Lower lobe of right lung (tissue), 2 donors: ENCODE data around the gene FADS1. TPM values are rescaled to one million over a fixed set of nuclear protein-coding genes. Genes with fewer than 3 reads are reported as not detected.

Source experiments
- ATAC-seq, 2 donors: fragments of 200-7000 bp; cut with Tn5 transposase; one replicate each; pipeline ENCODE4 v1.9.1; 2020 to 2022; ENCODE audit warnings: mild to moderate bottlenecking in 2 of 2, moderate library complexity in 2 of 2
- DNase-seq: peaks from one replicate; pipeline ENCODE4 v3.0.0-alpha.2; 2020
- H3K27ac ChIP-seq: fragments of 200-600 bp; one replicate; pipeline ENCODE4 v1.8.0; 2022
- H3K27me3 ChIP-seq: fragments of 200-600 bp; one replicate; pipeline ENCODE4 v1.8.0; 2022; ENCODE audit warnings: low read depth
- H3K36me3 ChIP-seq: fragments of 200-600 bp; one replicate; pipeline ENCODE4 v1.8.0; 2022; ENCODE audit warnings: mild to moderate bottlenecking
- H3K4me1 ChIP-seq: fragments of 200-600 bp; one replicate; pipeline ENCODE4 v1.8.0; 2022
- H3K4me3 ChIP-seq: fragments of 200-600 bp; one replicate; pipeline ENCODE4 v1.8.0; 2022; ENCODE audit warnings: mild to moderate bottlenecking
- H3K9me3 ChIP-seq: fragments of 200-600 bp; one replicate; pipeline ENCODE4 v1.8.0; 2022
- intact Hi-C: fragments of 100-400 bp; cut with DNase I; formaldehyde crosslinking; loops from one replicate; pipeline ENCODE4 v1.11.0; 2022
- total RNA-seq: library from RNA; stranded (reverse); fragmentation: NEBNext Ultra II Directional; extraction: Animal tissue kit (Norgen Biotek cat#: 25700); gene quantifications from one replicate; pipeline ENCODE4 v1.2.1, GENCODE V29; 2021
- TF ChIP-seq, protein P1 (sequence below): fragments of 200-600 bp; IDR thresholded peaks from one replicate; pipeline ENCODE4 v1.8.0; 2022; ENCODE audit warnings: antibody characterized with exemption, mild to moderate bottlenecking
- donor health status: DM: no; HTN: yes; CAD: no; lungs with severe emphysema.

Gene FADS1
- total RNA-seq, 1 donor from 2014 or later, result 63.6 TPM

GRCh38 chr11:61810671-61811175 is 6.1 kb downstream of the FADS1 start:
- H3K4me3 ChIP-seq, result no peak overlapping the region
- intact Hi-C loops, result no loop called here
- H3K27me3 ChIP-seq, result no peaks in the 10 kb centered on the region
- ATAC-seq, result no peak
- H3K27ac ChIP-seq, result no peak overlapping the region
- H3K36me3 ChIP-seq, result peaks cover 65% of the 10 kb centered on the region
- no peaks in the 10 kb centered on the region for H3K9me3 ChIP-seq
- H3K4me1 ChIP-seq, result peaks cover 5% of the 10 kb centered on the region
- TF ChIP-seq, protein P1, sequence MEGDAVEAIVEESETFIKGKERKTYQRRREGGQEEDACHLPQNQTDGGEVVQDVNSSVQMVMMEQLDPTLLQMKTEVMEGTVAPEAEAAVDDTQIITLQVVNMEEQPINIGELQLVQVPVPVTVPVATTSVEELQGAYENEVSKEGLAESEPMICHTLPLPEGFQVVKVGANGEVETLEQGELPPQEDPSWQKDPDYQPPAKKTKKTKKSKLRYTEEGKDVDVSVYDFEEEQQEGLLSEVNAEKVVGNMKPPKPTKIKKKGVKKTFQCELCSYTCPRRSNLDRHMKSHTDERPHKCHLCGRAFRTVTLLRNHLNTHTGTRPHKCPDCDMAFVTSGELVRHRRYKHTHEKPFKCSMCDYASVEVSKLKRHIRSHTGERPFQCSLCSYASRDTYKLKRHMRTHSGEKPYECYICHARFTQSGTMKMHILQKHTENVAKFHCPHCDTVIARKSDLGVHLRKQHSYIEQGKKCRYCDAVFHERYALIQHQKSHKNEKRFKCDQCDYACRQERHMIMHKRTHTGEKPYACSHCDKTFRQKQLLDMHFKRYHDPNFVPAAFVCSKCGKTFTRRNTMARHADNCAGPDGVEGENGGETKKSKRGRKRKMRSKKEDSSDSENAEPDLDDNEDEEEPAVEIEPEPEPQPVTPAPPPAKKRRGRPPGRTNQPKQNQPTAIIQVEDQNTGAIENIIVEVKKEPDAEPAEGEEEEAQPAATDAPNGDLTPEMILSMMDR, result no peak
- DNase-seq, result no peak

GRCh38 chr11:61806785-61807184 is 10.0 kb downstream of the FADS1 start:
- H3K27me3 ChIP-seq, result no peaks in the 10 kb centered on the region
- intact Hi-C loops, result no loop called here
- H3K4me3 ChIP-seq, result no peak overlapping the region
- peaks cover 91% of the 10 kb centered on the region for H3K36me3 ChIP-seq
- TF ChIP-seq, protein P1, result no peak
- H3K27ac ChIP-seq, result no peak overlapping the region
- H3K4me1 ChIP-seq, result no peaks in the 10 kb centered on the region
- ATAC-seq, result no peak
- no peaks in the 10 kb centered on the region for H3K9me3 ChIP-seq
- DNase-seq, result no peak

- TF ChIP-seq, protein P1, result no peak
- peaks cover 83% of the 10 kb centered on the region for H3K36me3 ChIP-seq
These were observed 11.7 kb downstream of the FADS1 start for GRCh38 chr11:61805146-61805545.

DNA sequence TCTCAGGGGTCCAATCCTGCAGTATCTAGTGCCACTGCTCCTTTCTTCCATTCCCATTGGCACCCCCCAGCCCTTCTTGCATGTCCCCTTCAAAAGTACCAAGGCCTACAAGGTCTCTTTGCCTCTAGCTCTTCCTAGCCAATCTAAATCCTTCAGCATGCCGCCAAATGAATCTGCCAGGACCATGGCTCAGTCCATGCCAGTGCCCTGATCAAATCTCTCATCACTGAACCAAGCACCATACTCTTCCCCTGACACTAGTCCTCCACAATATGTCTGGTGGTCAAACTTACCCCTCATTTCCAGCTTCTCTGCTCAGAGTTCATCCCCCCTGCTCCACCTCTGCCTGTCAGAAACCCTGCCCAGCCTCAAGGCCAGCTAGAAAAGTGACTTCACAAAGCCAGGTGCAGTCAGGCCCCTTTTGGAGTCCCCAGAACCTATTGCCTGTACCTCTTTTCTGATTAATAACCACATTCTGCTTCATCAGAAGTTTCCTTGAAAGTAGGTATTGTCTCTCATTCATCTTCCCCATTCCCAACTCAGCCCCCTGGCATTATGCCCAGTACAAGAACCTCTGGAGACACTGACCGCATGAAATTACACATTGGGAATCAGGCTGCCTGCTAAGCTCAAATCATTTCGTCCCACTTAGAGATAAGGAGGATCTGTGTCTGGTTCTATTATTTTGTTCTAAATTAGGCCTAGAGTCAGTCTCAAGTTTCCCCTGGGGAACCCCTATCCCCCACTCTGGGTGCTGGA is 12.7 kb downstream of the FADS1 start:
- Histone ChIP-seq H3K27ac (no peak overlapping the region), H3K27me3 (no peaks in the 10 kb centered on the region), H3K36me3 (peaks cover 74% of the 10 kb centered on the region), H3K4me3 (no peak overlapping the region), H3K9me3 (no peaks in the 10 kb centered on the region), H3K4me1 (no peaks in the 10 kb centered on the region)
- ATAC-seq, result no peak
- intact Hi-C loops, result no loop called here
- DNase-seq, result no peak
- TF ChIP-seq, protein P1, result no peak

More at GRCh38 chr11:61805146-61805545, 11.7 kb downstream of the FADS1 start:
- Histone ChIP-seq H3K4me3 (no peak overlapping the region), H3K4me1 (no peaks in the 10 kb centered on the region), H3K27ac (no peak overlapping the region), H3K27me3 (no peaks in the 10 kb centered on the region), H3K9me3 (no peaks in the 10 kb centered on the region)
- ATAC-seq (no peak), DNase-seq (no peak)
- intact Hi-C loops, result no loop called here

- no peaks in the 10 kb centered on the region for H3K9me3 ChIP-seq
- H3K36me3 ChIP-seq, result peaks cover 61% of the 10 kb centered on the region
- no peaks in the 10 kb centered on the region for H3K27me3 ChIP-seq
- TF ChIP-seq, protein P1, result no peak
- intact Hi-C loops, result no loop called here
- H3K4me3 ChIP-seq, result no peak overlapping the region
- peaks cover 3% of the 10 kb centered on the region for H3K4me1 ChIP-seq
- DNase-seq (no peak), ATAC-seq (no peak)
- H3K27ac ChIP-seq, result no peak overlapping the region
These were observed 14.2 kb downstream of the FADS1 start for GRCh38 chr11:61802605-61803004.
